Measurements from ENCODE around the gene SLC35E4.
"Not testable (repeated sequence)": the region's sequence is repeated elsewhere in the genome, so short reads cannot be mapped to it uniquely, and the experiment has no call there.

SLC35E4 gene

GRCh38 chr22:30635273-30636225 is at the start of gene SLC35E4:
Gene SLC35E4 (plus strand): TSS chr22:30635781. CDS start chr22:30636451, 670 bp downstream.
- DNase-seq = peak; percentile 98

DNA sequence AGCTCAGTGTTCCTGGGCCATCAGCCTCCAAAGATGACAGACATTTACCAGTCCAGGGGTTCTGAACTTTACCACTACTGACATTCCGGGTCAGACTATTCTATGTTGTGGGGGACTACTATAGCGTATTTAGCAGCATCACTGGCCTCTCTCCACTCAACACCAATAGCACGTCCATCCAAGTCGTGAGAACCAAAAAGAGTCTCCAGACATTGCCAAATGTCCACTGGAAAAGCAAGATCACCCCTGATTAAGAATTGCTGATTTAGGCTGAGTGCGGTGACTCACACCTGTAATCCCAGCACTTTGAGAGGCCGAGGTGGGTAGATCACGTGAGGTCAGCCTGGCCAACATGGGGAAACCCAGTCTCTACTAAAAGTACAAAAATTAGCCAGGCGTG is 49.2 kb upstream of the SLC35E4 start:
- no peak for DNase-seq

DNA sequence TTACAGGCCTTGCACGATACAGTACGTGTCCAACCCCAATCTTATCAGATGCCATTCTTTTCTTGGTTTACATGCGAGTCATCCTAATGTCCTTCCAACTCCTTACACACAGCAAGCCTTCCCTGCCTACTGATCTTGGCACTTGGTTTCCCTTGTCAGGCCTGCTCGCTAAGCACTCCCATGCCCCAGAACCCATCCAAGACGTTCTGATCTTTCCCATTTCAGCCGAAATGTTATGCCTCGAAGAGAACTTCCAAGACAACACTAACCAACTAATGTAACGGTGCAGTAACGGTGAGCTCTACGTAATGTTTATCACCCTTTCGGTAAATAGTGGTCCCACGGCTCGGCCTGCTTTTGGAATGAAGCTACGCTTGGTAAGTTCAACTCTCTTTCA is 44.4 kb upstream of the SLC35E4 start:
- DNase-seq = no peak

DNA sequence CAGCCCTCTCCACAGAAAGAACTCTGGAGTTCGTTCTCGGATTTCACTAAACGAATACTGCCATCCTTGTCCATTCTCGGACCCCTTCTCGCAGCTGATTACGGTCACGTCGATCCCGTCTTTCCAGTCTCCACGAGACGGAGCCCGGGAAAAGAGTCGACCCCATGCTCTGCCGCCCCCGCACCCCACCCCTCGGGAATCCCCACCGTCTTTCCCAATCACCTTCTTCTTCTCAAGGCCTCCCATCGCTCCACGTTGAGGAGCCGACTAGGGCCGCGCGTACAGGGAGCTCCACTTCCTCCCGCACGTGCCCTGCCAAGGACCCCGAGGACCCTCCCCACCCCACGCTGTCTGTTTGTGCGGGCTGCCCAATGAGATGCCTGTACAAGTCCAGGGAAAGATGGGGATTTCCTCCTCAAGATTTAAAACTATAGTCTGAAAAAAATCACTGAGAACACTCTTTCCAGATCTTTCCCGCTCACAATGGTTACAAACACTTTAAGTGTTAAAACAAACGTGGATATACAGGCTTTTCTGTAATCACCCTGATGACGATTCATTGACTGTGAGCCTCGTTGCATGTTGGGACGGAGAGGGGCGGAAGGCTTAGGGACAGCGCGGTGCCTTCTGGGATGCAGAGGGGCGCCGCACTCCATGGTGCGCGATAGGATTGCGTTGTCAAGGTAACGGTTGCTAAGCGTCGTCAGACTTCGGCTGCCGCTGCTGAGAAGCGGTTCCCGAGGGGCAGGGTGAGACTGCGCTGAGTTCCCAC is 43.8 kb upstream of the SLC35E4 start, which contains the start of gene PES1:
TSS of gene PES1 (minus strand) at position 323 of the 772 bp plus-strand sequence. CDS start at position 246, 77 bp downstream.
- peak; percentile 90 for DNase-seq

DNA sequence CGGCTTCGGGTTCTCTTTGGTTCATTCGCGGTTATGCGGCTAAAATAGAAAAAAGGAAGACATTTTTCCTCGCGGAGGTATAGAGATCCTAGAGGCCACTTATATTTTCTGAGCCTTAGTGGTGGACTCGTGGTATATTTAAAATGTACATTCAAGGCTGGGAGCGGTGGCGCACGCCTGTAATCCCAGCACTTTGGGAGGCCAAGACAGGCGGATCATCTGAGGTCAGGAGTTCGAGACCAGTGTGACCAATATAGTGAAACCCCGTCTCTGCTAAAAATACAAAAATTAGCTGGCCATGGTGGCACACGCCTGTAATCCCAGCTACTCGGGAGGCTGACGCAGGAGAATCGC is 43.2 kb upstream of the SLC35E4 start:
- DNase-seq = not testable (repeated sequence)

GRCh38 chr22:30596199-30596598 is 39.4 kb upstream of the SLC35E4 start:
- no peak for DNase-seq

GRCh38 chr22:30596886-30597285 is 38.7 kb upstream of the SLC35E4 start:
- no peak for DNase-seq

DNA sequence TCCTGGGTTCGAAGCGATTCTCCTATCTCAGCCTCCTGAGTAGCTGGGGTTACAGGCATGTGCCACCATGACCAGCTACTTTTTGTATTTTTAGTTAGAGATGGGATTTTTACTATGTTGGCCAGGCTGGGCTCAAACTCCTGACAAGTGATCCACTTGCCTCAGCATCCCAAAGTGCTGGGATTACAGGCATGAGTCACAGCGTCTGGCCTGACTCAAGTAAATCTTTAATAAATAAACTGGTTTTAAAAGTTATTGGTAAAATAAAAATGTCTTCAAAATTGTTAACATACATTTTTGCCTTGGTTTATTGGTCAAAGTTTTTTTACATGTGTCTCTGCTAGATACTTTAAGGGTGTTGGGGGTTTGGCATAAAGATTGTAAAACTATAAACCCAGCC is 36.6 kb upstream of the SLC35E4 start:
- no peak for DNase-seq

- DNase-seq = no peak
Measured at GRCh38 chr22:30600921-30601320, 34.7 kb upstream of the SLC35E4 start.

DNA sequence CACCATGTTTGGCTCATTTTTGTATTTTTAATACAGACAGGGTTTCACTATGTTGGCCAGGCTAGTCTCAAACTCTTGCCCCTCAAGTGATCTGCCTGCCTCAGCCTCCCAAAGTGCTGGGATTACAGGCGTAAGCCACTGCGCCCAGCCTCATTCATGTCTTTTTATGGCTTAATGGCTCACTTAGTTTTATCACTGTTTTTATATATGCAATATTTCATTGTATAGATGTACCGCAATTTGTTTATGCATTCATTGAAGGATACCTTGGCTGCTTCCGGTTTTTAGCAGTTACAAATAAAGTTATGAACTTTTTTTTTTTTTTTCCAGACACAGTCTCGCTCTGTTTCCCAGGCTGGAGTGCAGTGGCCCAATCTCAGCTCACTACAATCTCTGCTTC is 34.1 kb upstream of the SLC35E4 start:
- no peak for DNase-seq

DNA sequence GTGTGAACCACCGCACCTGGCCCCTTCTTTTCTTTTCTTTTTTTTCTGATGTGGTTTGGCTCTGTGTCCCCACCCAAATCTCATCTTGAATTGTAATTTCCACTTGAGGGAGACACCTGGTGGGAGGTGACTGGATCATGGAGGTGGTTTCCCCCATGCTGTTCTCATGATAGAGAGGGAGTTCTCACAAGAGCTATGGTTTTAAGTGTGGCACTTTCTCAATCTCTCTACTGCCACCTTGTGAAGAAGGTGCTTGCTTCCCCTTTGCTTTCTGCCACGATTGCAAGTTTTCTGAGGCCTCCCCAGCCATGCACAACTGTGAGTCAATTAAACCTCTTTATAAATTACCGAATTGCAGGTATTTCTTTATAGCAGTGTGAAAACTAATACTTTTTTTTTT is 33.5 kb upstream of the SLC35E4 start:
- no peak for DNase-seq

- no peak for DNase-seq
Measured at GRCh38 chr22:30603801-30604200, 31.8 kb upstream of the SLC35E4 start.

DNA sequence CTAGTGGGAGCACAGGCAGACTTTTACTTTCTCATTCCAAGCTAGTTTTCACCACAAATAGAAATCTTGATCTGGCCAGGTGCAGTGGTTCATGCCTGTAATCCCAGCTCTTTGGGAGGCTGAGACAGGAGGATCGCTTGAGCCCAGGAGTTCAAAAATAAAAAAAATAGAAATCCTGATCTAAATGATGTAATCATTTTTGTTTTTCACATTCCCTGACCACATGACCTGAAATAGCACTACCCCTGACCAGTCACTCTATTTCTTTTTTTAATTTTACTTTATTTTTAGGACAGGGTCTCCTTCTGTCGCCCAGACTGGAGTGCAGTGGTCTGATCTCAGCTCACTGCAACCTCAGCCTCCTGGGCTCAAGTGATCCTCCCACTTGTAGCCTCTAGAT is 30.9 kb upstream of the SLC35E4 start:
- no peak for DNase-seq

- peak; percentile 27 for DNase-seq
Measured at GRCh38 chr22:30605449-30606110, 30.0 kb upstream of the SLC35E4 start.

DNA sequence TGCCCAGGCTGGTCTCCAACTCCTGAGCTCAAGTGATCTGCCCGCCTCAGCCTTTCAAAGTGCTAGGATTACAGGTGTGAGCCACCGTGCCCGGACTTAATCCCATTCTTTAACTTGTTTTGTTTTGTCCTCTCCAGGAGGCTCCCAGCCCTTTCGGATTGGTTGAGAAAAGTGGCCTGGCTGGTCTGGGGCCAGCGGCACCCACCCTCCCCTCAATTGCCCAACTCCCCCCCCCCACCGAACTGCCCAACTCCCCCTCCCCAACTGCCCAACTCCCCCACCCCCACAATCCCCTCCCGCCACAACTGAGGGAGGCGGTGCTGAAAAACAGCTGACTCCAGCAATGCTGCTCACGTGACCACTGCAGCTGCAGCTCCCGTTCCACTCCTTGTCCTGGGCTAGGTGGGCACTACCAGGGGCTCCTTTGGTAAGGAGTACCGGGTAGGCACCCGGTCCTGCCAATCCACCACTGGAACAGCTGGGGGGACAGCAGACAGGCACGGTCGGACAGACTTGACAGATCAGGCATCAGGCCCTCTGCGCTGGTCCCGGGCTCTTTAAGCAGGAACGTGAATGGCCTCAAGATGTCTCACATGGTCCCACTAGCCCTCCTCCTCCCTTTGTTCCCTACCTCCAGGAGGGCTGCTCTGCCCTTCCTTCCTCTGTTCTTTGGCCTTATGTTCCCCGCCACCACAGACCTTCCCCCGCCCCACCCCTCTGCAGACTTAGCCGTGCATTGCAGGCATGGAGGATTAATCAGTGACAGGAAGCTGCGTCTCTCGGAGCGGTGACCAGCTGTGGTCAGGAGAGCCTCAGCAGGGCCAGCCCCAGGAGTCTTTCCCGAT is 28.9 kb upstream of the SLC35E4 start, which contains the start of gene TCN2:
TSS of gene TCN2 (plus strand) at position 720 of the 845 bp plus-strand sequence. CDS start 158 bp downstream, outside the sequence.
- DNase-seq = no peak

GRCh38 chr22:30607300-30607930 is 28.2 kb upstream of the SLC35E4 start:
- DNase-seq = no peak

GRCh38 chr22:30607939-30608338 is 27.6 kb upstream of the SLC35E4 start:
- no peak for DNase-seq

- DNase-seq = no peak
Measured at GRCh38 chr22:30609260-30610185, 26.1 kb upstream of the SLC35E4 start.

- no peak for DNase-seq
Measured at GRCh38 chr22:30610299-30610698, 25.3 kb upstream of the SLC35E4 start.

GRCh38 chr22:30611197-30611596 is 24.4 kb upstream of the SLC35E4 start:
- no peak for DNase-seq

GRCh38 chr22:30612789-30613188 is 22.8 kb upstream of the SLC35E4 start:
- no peak for DNase-seq
